OCI-LY7 (cell line): ENCODE results near the gene FGFBP2.

Experiments
- CTCF ChIP-seq: fragments of 200-600 bp; sonication (generic); conservative IDR thresholded peaks from 2 replicates; pipeline ENCODE4 v1.5.1; 2014; ENCODE audit warnings: mild to moderate bottlenecking, antibody characterized with exemption, low read length, moderate library complexity, mixed read lengths
- EZH2phosphoT487 ChIP-seq: fragments of 200-600 bp; sonication (generic); IDR thresholded peaks from 2 replicates; pipeline ENCODE4 v1.6.1; 2018; ENCODE audit warnings: low read depth, borderline replicate concordance, mild to moderate bottlenecking, mixed run types, antibody characterized with exemption, low read length, moderate library complexity, mixed read lengths

GRCh38 chr4:15938640-15939039 lies 24.3 kb downstream of the FGFBP2 start, which contains the start of gene FGFBP1:
- TF ChIP-seq CTCF (no peak), EZH2phosphoT487 (no peak)
